Panc1 (cell line): ENCODE measurements around the gene GMDS. TPM values are rescaled to one million over a fixed set of nuclear protein-coding genes. Genes with fewer than 3 reads are reported as not detected.

ENCODE experiments used
- ATAC-seq: fragments of 200-7000 bp; cut with Tn5 transposase; 2 replicates; pipeline ENCODE4 v1.9.1; 2020; ENCODE audit warnings: mild to moderate bottlenecking, moderate library complexity
- BruUV-seq: library from RNA; stranded (reverse); fragments of 400-500 nt; replicated peaks from 2 replicates; lab custom pipeline; 2021; lab: Mats Ljungman, UMichigan
- CTCF ChIA-PET: fragments of 300-600 bp; sonication (Branson Sonifier 250); formaldehyde crosslinking; loops from one replicate; lab custom pipeline; 2022; ENCODE audit warnings: antibody characterized with exemption; lab: Charles Lee
- POLR2A ChIA-PET: fragments of 300-600 bp; sonication (Branson Sonifier 250); formaldehyde crosslinking; loops from one replicate; lab custom pipeline; 2022; ENCODE audit warnings: antibody characterized with exemption; lab: Charles Lee
- DNase-seq: peaks from one replicate; pipeline ENCODE4 v3.0.0-alpha.2; 2010; ENCODE audit warnings: low read depth, low spot score
- H3K27ac ChIP-seq: 2 replicates; pipeline ENCODE4 v1.5.1; 2011; ENCODE audit warnings: mild to moderate bottlenecking, low read length, inconsistent platforms
- H3K27me3 ChIP-seq: fragments of 200-500 bp; sonication (Bioruptor generic); 2 replicates; pipeline ENCODE4 v1.6.0; 2014; ENCODE audit warnings: low read length, inconsistent platforms; ENCODE audit not compliant: control insufficient read depth, insufficient read depth
- H3K36me3 ChIP-seq: fragments of 200-500 bp; sonication (Bioruptor generic); 2 replicates; pipeline ENCODE4 v1.5.1; 2014; ENCODE audit warnings: inconsistent platforms, mild to moderate bottlenecking, low read length, moderate library complexity; ENCODE audit not compliant: control insufficient read depth, insufficient read depth
- H3K4me1 ChIP-seq: 2 replicates; pipeline ENCODE4 v1.5.1; 2011; ENCODE audit warnings: inconsistent platforms, mild to moderate bottlenecking, low read length, moderate library complexity; ENCODE audit not compliant: control insufficient read depth, insufficient read depth
- H3K4me3 ChIP-seq, 2 experiments: 2 replicates each; pipeline ENCODE4 v1.5.1; 2011 to 2012; ENCODE audit warnings: low read depth in 2 of 2, low read length in 2 of 2, mild to moderate bottlenecking in 2 of 2, inconsistent platforms in 1 of 2, moderate library complexity in 1 of 2
- H3K9me3 ChIP-seq: fragments of 200-500 bp; sonication (Bioruptor generic); 2 replicates; pipeline ENCODE4 v1.5.1; 2014; ENCODE audit warnings: low read depth, mild to moderate bottlenecking, inconsistent platforms, low read length, moderate library complexity; ENCODE audit not compliant: control insufficient read depth, insufficient read depth
- CTCF ChIP-seq: fragments of 450-650 bp; IDR thresholded peaks from 2 replicates; pipeline ENCODE4 v1.5.1; 2017; ENCODE audit warnings: mild to moderate bottlenecking
- POLR2AphosphoS5 ChIP-seq: IDR thresholded peaks from 2 replicates; pipeline ENCODE4 v1.6.1; 2012; ENCODE audit warnings: mild to moderate bottlenecking, low read depth, low read length, moderate library complexity
- REST ChIP-seq, 2 experiments: IDR thresholded peaks; 2 replicates each; pipeline ENCODE4 v1.6.1; 2011 to 2012; ENCODE audit warnings: low read depth in 2 of 2, control low read depth in 1 of 2, low read length in 1 of 2, mild to moderate bottlenecking in 1 of 2, moderate library complexity in 1 of 2; ENCODE audit not compliant: insufficient read depth in 1 of 2
- SIN3A ChIP-seq: IDR thresholded peaks from 2 replicates; pipeline ENCODE4 v1.6.1; 2012; ENCODE audit warnings: low read depth, mild to moderate bottlenecking, low read length, moderate library complexity, borderline replicate concordance; ENCODE audit not compliant: insufficient read depth
- TCF7L2 ChIP-seq: IDR thresholded peaks from 2 replicates; pipeline ENCODE4 v1.6.1; 2011; ENCODE audit warnings: mild to moderate bottlenecking, low read depth, low read length, inconsistent platforms
- in situ Hi-C: cut with HindIII; loops from 2 replicates; pipeline ENCODE4 v1.10.0; 2016; ENCODE audit warnings: low sequenced_read_pairs, low pct_unique_long_range_greater_than_20kb
- intact Hi-C: fragments of 100-400 bp; cut with micrococcal nuclease; formaldehyde crosslinking; loops from one replicate; pipeline ENCODE4 v1.10.0; 2022; ENCODE audit not compliant: unreplicated experiment
- total RNA-seq: library from RNA; stranded (reverse); gene quantifications from one replicate; pipeline ENCODE4 v1.2.1, GENCODE V29; 2021; ENCODE audit not compliant: unreplicated experiment

Gene GMDS
- total RNA-seq, 1 experiment from 2014 or later, result 9.8 TPM

DNA sequence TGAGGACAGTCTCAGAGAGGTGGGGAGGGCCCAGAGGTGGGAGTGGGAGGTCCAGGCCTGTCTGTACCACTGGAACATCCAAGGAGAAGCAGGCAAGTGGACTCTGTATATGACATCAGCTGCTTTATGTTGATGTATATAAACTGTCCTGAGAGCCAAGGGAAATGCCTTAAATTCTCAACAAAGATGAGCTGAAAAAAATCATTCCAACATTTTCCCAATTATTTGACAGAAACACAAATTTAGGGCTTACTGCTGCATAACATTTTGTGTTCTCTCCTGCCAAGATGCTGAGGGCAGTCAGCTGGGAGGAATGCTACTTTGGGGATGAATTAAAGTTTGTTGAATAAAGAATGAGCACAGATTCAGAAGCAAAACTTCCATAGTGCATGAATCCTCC, 582.9 kb downstream of the GMDS start:
- ChIA-PET POLR2A (no interaction called here), CTCF (no interaction called here)
- intact Hi-C loops, result no loop called here

GRCh38 chr6:1659816-1660215, 585.6 kb downstream of the GMDS start:
- no peaks in the 10 kb centered on the region for H3K27me3 ChIP-seq
- in situ Hi-C loops, result no loop called here
- ChIA-PET POLR2A (no interaction called here), CTCF (no interaction called here)
- H3K27ac ChIP-seq, result no peak overlapping the region
- no peaks in the 10 kb centered on the region for H3K36me3 ChIP-seq
- ATAC-seq (no peak), DNase-seq (no peak)
- intact Hi-C loops, result no loop called here
- no peaks in the 10 kb centered on the region for H3K9me3 ChIP-seq
- no TSS peak for BruUV-seq
- no peaks in the 10 kb centered on the region; the same call in 1 of the 2 replicates for H3K4me1 ChIP-seq
- TF ChIP-seq POLR2AphosphoS5 (no peak), REST (IDR thresholded peaks at IDR 0.05; ENCODE audit: insufficient read depth in 1 of 2, low read depth in 2 of 2, low read length in 1 of 2) (no peak), SIN3A (no peak), CTCF (no peak), TCF7L2 (no peak)
- no peak overlapping the region for H3K4me3 ChIP-seq

More for the DNA sequence above, 582.9 kb downstream of the GMDS start:
- TF ChIP-seq CTCF (no peak), SIN3A (no peak), REST (IDR thresholded peaks at IDR 0.05; ENCODE audit: insufficient read depth in 1 of 2, low read depth in 2 of 2, low read length in 1 of 2) (no peak), TCF7L2 (no peak), POLR2AphosphoS5 (no peak)
- Histone ChIP-seq H3K4me1 (no peaks in the 10 kb centered on the region; the same call in 1 of the 2 replicates), H3K27ac (no peak overlapping the region), H3K4me3 (no peak overlapping the region), H3K36me3 (no peaks in the 10 kb centered on the region), H3K9me3 (no peaks in the 10 kb centered on the region), H3K27me3 (no peaks in the 10 kb centered on the region)
- ATAC-seq (no peak), DNase-seq (no peak)
- in situ Hi-C loops, result no loop called here
- BruUV-seq, result no TSS peak
